Measurements from ENCODE around the gene PPTC7. TPM values are rescaled to one million over a fixed set of nuclear protein-coding genes. Genes with fewer than 3 reads are reported as not detected.

Gene PPTC7
- 10 to 100 TPM; 43.1 to 44.5 TPM for total RNA-seq

GRCh38 chr12:110583137-110584059 lies at the start of gene PPTC7:
Gene PPTC7, minus strand, starts transcription at chr12:110583318. Its CDS starts 287 bp downstream, at chr12:110583031.
- peak; percentile 98 for DNase-seq
- Mint-ChIP-seq H3K36me3 (ENCODE audit: low read depth) (peaks cover 29% of the 10 kb centered on the region), H3K27me3 (no peaks in the 10 kb centered on the region), H3K9me3 (no peaks in the 10 kb centered on the region), H3K27ac (peak within 1 kb of the TSS; percentile 96), H3K4me3 (peak within 1 kb of the TSS; percentile 92), H3K4me1 (ENCODE audit: low read depth) (peaks cover 54% of the 10 kb centered on the region)
- CTCF ChIA-PET: interaction anchor here (2.4 to 3.8 kb wide), 3 partner anchors 15 to 133 kb away, joined by 8 to 25 read pairs (median 19); partner anchors contain the start of gene ARPC3
- TF ChIP-seq CTCF (IDR thresholded peaks at IDR 0.05): no peak
- intact Hi-C loops (cut with micrococcal nuclease): no loop called here
- POLR2A ChIA-PET: interaction anchor here (0.7 to 1.6 kb wide), 3 partner anchors 12 to 114 kb away, joined by 3 read pairs; no protein-coding TSS in a partner anchor
- peak; percentile 92 for ATAC-seq

GRCh38 chr12:110627500-110628195 lies 44.5 kb upstream of the PPTC7 start:
- CTCF ChIA-PET: interaction anchor here (1.3 kb wide), 1 partner anchor 26 kb away, joined by 6 read pairs; no protein-coding TSS in a partner anchor
- Mint-ChIP-seq H3K4me3 (no peak overlapping the region), H3K4me1 (ENCODE audit: low read depth) (peaks cover 8% of the 10 kb centered on the region), H3K27me3 (no peaks in the 10 kb centered on the region), H3K36me3 (ENCODE audit: low read depth) (peaks cover 16% of the 10 kb centered on the region), H3K9me3 (no peaks in the 10 kb centered on the region), H3K27ac (peak overlapping the region; percentile 34)
- POLR2A ChIA-PET: interaction anchor here (1.0 kb wide), 1 partner anchor 14 kb away, joined by 3 read pairs; the partner anchor contains the start of gene TCTN1
- intact Hi-C loops (cut with micrococcal nuclease): no loop called here
- DNase-seq: no peak
- TF ChIP-seq CTCF (IDR thresholded peaks at IDR 0.05): no peak
- ATAC-seq: no peak

GRCh38 chr12:110622582-110622981 lies 39.5 kb upstream of the PPTC7 start:
- Mint-ChIP-seq H3K36me3 (ENCODE audit: low read depth) (peaks cover 2% of the 10 kb centered on the region), H3K4me1 (ENCODE audit: low read depth) (peaks cover 18% of the 10 kb centered on the region), H3K9me3 (no peaks in the 10 kb centered on the region), H3K27me3 (no peaks in the 10 kb centered on the region), H3K27ac (no peak overlapping the region), H3K4me3 (no peak overlapping the region)
- ATAC-seq (no peak), DNase-seq (no peak)
- ChIA-PET POLR2A (no interaction called here), CTCF (interaction anchor here (1.3 kb wide), 1 partner anchor 9 kb away, joined by 4 read pairs; no protein-coding TSS in a partner anchor)
- TF ChIP-seq CTCF (IDR thresholded peaks at IDR 0.05): no peak
- intact Hi-C loops (cut with micrococcal nuclease): loop anchor here (5.0 kb wide), 1 partner anchor 75 kb away; no protein-coding TSS in a partner anchor

- Mint-ChIP-seq H3K9me3 (no peaks in the 10 kb centered on the region), H3K27ac (peak overlapping the region; percentile 80), H3K36me3 (ENCODE audit: low read depth) (peaks cover 2% of the 10 kb centered on the region), H3K4me3 (no peak overlapping the region), H3K4me1 (ENCODE audit: low read depth) (peaks cover 21% of the 10 kb centered on the region), H3K27me3 (no peaks in the 10 kb centered on the region)
- ATAC-seq (peak; percentile 91), DNase-seq (peak; percentile 75)
- peak; percentile 43 for TF ChIP-seq CTCF (IDR thresholded peaks at IDR 0.05)
- CTCF ChIA-PET: interaction anchor here (0.6 to 2.1 kb wide), 27 partner anchors 12 to 275 kb away, joined by 3 to 13 read pairs (median 3); no protein-coding TSS in a partner anchor
- intact Hi-C loops (cut with micrococcal nuclease): loop anchor here (2.0 kb wide), 1 partner anchor 207 kb away; no protein-coding TSS in a partner anchor
- POLR2A ChIA-PET: interaction anchor here (0.6 to 1.1 kb wide), 2 partner anchors 31 to 114 kb away, joined by 3 read pairs; no protein-coding TSS in a partner anchor
These were observed 36.4 kb upstream of the PPTC7 start for GRCh38 chr12:110619534-110619953.

Measured in activated CD8-positive, alpha-beta T cell treated with anti-CD3 and anti-CD28 coated beads for 36 hours (primary cell).